ENCODE data around the gene FBXL13.
A peak's percentile ranks its signal among the peaks of the same experiment; 100 is the strongest.
"Not testable (repeated sequence)": the region's sequence is repeated elsewhere in the genome, so short reads cannot be mapped to it uniquely, and the experiment has no call there.

The FBXL13 gene

GRCh38 chr7:103074519-103075336, at the start of gene FBXL13, which contains the start of gene ARMC10:
TSS of gene FBXL13 (minus strand) at chr7:103074796.
TSS of gene ARMC10 (plus strand) at chr7:103075140. CDS start at chr7:103075273, 133 bp downstream.
- DNase-seq (ENCODE audit: low read depth): peak; percentile 84

GRCh38 chr7:103123529-103123928, 48.9 kb upstream of the FBXL13 start:
- no peak for DNase-seq (ENCODE audit: low read depth)

GRCh38 chr7:103121641-103122040, 47.0 kb upstream of the FBXL13 start:
- DNase-seq (ENCODE audit: low read depth): no peak

- no peak for DNase-seq (ENCODE audit: low read depth)
Observed at GRCh38 chr7:103120362-103120761, 45.8 kb upstream of the FBXL13 start.

GRCh38 chr7:103119791-103120291, 45.2 kb upstream of the FBXL13 start:
- DNase-seq (ENCODE audit: low read depth): no peak

GRCh38 chr7:103117465-103117864, 42.9 kb upstream of the FBXL13 start:
- no peak for DNase-seq (ENCODE audit: low read depth)

- DNase-seq (ENCODE audit: low read depth): no peak
Observed at GRCh38 chr7:103116991-103117390, 42.4 kb upstream of the FBXL13 start.

GRCh38 chr7:103116511-103116910, 41.9 kb upstream of the FBXL13 start:
- DNase-seq (ENCODE audit: low read depth): no peak

- DNase-seq (ENCODE audit: low read depth): no peak
Observed at GRCh38 chr7:103115771-103116170, 41.2 kb upstream of the FBXL13 start.

GRCh38 chr7:103114576-103115008, 40.0 kb upstream of the FBXL13 start:
- DNase-seq (ENCODE audit: low read depth): no peak

- peak; percentile 81 for DNase-seq (ENCODE audit: low read depth)
Observed at GRCh38 chr7:103113164-103113563, 38.6 kb upstream of the FBXL13 start.

- DNase-seq (ENCODE audit: low read depth): not testable (repeated sequence)
Observed at GRCh38 chr7:103106703-103107070, 32.1 kb upstream of the FBXL13 start.

- DNase-seq (ENCODE audit: low read depth): no peak
Observed at GRCh38 chr7:103106005-103106702, 31.6 kb upstream of the FBXL13 start.

GRCh38 chr7:103101543-103101942, 26.9 kb upstream of the FBXL13 start:
- no peak for DNase-seq (ENCODE audit: low read depth)

- DNase-seq (ENCODE audit: low read depth): no peak
Observed at GRCh38 chr7:103100348-103100747, 25.8 kb upstream of the FBXL13 start.

GRCh38 chr7:103097041-103097440, 22.4 kb upstream of the FBXL13 start:
- no peak for DNase-seq (ENCODE audit: low read depth)

- not testable (repeated sequence) for DNase-seq (ENCODE audit: low read depth)
Observed at GRCh38 chr7:103095558-103095957, 21.0 kb upstream of the FBXL13 start.

GRCh38 chr7:103094102-103094501, 19.5 kb upstream of the FBXL13 start:
- no peak for DNase-seq (ENCODE audit: low read depth)

- DNase-seq (ENCODE audit: low read depth): no peak
Observed at GRCh38 chr7:103093429-103093828, 18.8 kb upstream of the FBXL13 start.

GRCh38 chr7:103092321-103092720, 17.7 kb upstream of the FBXL13 start:
- not testable (repeated sequence) for DNase-seq (ENCODE audit: low read depth)

GRCh38 chr7:103083210-103083609, 8.6 kb upstream of the FBXL13 start:
- DNase-seq (ENCODE audit: low read depth): no peak

GRCh38 chr7:103082497-103082896, 7.9 kb upstream of the FBXL13 start:
- no peak for DNase-seq (ENCODE audit: low read depth)

- DNase-seq (ENCODE audit: low read depth): no peak
Observed at GRCh38 chr7:103080923-103081322, 6.3 kb upstream of the FBXL13 start.
